Measurements from ENCODE around the gene FHAD1. TPM values are rescaled to one million over a fixed set of nuclear protein-coding genes. Genes with fewer than 3 reads are reported as not detected.
A peak's percentile ranks its signal among the peaks of the same experiment; 100 is the strongest.

FHAD1 gene
- total and polyA plus RNA-seq, 9 of the 15 experiments (the other 6 are each of a cell fraction or from before 2014, with no cell fraction given) = 0.32 to 2.1 (median 1.5) TPM; not detected in 1

DNA sequence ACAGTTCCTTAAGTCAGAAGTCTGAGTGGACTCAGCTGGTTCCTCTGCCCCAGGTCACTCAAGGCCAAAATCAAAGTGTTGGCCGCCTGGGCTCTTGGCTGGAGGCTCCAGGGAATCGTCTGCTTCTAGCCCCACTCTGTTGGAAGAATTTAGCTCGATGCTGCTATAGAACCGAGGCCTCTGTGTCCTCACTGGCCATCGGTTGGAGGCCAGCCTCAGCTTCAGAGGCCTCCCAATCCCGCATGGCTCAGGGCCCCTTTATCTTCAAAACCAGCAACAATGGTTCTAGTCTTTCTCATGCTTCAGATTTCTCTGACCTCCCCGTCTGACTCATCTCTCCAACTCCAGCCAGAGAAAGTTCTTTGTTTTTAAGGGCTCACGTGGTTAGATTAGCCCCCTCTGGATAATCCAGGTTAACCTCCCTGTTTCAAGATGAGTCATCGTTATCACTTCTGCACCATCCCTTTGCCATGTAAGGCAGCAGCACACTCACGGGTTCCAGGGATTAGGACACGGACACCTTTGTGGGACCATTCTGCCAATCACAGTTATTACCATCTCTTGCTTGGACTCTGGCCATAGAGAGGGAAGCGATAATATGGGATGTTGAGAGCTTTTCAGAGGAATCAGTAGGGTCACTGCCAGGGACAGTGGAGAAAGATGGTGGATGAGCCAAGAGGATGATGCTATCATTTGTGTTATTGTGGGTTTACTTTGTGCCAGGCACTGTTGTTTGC lies 13.6 kb downstream of the FHAD1 start (continued):
- 0 out of 2 replicates have a peak, but pooled peaks have one; percentile 20 for TF ChIP-seq ZNF175 (CRISPR knock-in tag; IDR thresholded peaks at IDR 0.05; ENCODE audit: low read depth)
- TF ChIP-seq ZNF184 (CRISPR knock-in tag; IDR thresholded peaks at IDR 0.05) = no peak
- peak; percentile 56; the same call in 1 of the 2 replicates for TF ChIP-seq CREM (IDR thresholded peaks at IDR 0.05; ENCODE audit: low read depth)
- no peak for TF ChIP-seq NR3C1 (CRISPR knock-in tag; IDR thresholded peaks at IDR 0.05)
- no peak for TF ChIP-seq XRCC5 (IDR thresholded peaks at IDR 0.05; ENCODE audit: low read depth, low read length)
- no peak for TF ChIP-seq CCAR2 (IDR thresholded peaks at IDR 0.05; ENCODE audit: low read depth, low read length)
- TF ChIP-seq ZNF668 (CRISPR knock-in tag; IDR thresholded peaks at IDR 0.05) = no peak
- no peak for TF ChIP-seq NELFE (IDR thresholded peaks at IDR 0.05; ENCODE audit: insufficient read depth, insufficient read length)
- TF ChIP-seq, protein P1, sequence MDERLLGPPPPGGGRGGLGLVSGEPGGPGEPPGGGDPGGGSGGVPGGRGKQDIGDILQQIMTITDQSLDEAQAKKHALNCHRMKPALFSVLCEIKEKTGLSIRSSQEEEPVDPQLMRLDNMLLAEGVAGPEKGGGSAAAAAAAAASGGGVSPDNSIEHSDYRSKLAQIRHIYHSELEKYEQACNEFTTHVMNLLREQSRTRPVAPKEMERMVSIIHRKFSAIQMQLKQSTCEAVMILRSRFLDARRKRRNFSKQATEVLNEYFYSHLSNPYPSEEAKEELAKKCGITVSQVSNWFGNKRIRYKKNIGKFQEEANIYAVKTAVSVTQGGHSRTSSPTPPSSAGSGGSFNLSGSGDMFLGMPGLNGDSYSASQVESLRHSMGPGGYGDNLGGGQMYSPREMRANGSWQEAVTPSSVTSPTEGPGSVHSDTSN (CRISPR knock-in tag; IDR thresholded peaks at IDR 0.05; ENCODE audit: low read depth) = no peak
- TF ChIP-seq, protein P1 (tag; conservative IDR thresholded peaks at IDR 0.05; ENCODE audit: low read depth) = no peak
- TF ChIP-seq E2F3 (CRISPR knock-in tag; IDR thresholded peaks at IDR 0.05) = no peak
- peak in 1 of 2 experiments; percentile 51 for TF ChIP-seq AFF1 (IDR thresholded peaks at IDR 0.05; ENCODE audit: low read depth in 1 of 2, partially characterized antibody in 2 of 2)
- TF ChIP-seq HDAC3 (IDR thresholded peaks at IDR 0.05; ENCODE audit: borderline replicate concordance, partially characterized antibody) = peak; percentile 41
- no peak for TF ChIP-seq ZNF133 (CRISPR knock-in tag; IDR thresholded peaks at IDR 0.05)
- TF ChIP-seq, protein P2, sequence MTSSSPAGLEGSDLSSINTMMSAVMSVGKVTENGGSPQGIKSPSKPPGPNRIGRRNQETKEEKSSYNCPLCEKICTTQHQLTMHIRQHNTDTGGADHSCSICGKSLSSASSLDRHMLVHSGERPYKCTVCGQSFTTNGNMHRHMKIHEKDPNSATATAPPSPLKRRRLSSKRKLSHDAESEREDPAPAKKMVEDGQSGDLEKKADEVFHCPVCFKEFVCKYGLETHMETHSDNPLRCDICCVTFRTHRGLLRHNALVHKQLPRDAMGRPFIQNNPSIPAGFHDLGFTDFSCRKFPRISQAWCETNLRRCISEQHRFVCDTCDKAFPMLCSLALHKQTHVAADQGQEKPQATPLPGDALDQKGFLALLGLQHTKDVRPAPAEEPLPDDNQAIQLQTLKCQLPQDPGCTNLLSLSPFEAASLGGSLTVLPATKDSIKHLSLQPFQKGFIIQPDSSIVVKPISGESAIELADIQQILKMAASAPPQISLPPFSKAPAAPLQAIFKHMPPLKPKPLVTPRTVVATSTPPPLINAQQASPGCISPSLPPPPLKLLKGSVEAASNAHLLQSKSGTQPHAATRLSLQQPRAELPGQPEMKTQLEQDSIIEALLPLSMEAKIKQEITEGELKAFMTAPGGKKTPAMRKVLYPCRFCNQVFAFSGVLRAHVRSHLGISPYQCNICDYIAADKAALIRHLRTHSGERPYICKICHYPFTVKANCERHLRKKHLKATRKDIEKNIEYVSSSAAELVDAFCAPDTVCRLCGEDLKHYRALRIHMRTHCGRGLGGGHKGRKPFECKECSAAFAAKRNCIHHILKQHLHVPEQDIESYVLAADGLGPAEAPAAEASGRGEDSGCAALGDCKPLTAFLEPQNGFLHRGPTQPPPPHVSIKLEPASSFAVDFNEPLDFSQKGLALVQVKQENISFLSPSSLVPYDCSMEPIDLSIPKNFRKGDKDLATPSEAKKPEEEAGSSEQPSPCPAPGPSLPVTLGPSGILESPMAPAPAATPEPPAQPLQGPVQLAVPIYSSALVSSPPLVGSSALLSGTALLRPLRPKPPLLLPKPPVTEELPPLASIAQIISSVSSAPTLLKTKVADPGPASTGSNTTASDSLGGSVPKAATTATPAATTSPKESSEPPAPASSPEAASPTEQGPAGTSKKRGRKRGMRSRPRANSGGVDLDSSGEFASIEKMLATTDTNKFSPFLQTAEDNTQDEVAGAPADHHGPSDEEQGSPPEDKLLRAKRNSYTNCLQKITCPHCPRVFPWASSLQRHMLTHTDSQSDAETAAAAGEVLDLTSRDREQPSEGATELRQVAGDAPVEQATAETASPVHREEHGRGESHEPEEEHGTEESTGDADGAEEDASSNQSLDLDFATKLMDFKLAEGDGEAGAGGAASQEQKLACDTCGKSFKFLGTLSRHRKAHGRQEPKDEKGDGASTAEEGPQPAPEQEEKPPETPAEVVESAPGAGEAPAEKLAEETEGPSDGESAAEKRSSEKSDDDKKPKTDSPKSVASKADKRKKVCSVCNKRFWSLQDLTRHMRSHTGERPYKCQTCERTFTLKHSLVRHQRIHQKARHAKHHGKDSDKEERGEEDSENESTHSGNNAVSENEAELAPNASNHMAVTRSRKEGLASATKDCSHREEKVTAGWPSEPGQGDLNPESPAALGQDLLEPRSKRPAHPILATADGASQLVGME (CRISPR knock-in tag; IDR thresholded peaks at IDR 0.05) = no peak

All from K562 (cell line).